GM19452 (cell line): ENCODE data around the gene IGSF5.

Source experiments
- ATAC-seq: cut with Tn5 transposase; IDR thresholded peaks from one replicate; pipeline ENCODE4 v1.9.1; 2021; ENCODE audit not compliant: unreplicated experiment

The IGSF5 gene

GRCh38 chr21:39812983-39813382 lies 68.0 kb downstream of the IGSF5 start:
- ATAC-seq, result no peak

DNA sequence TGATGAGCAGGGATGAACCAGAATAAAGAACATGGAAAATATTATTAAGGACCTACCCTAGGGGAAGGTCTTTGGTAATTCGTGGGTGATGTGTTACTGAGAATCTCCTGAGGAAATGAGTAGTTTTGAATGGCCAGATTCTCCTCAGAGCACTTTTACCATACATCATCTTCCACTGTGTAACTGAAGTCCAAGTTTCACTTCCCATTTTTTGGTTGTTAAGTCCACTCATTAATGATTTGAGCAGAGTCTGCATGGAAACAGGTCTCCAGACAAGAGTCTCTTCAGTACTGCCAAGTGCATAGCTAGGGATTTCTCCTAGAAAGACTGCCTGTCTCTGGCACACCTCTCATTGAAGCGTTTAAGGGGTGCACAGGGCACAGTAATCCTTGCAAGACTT lies 73.6 kb downstream of the IGSF5 start:
- ATAC-seq, result no peak

- no peak for ATAC-seq
These were observed 77.1 kb downstream of the IGSF5 start for GRCh38 chr21:39822042-39822441.

- ATAC-seq, result no peak
These were observed 80.3 kb downstream of the IGSF5 start for GRCh38 chr21:39825250-39825649.

- no peak for ATAC-seq
These were observed 89.6 kb downstream of the IGSF5 start for GRCh38 chr21:39834543-39834942.

GRCh38 chr21:39837861-39838359 lies 92.9 kb downstream of the IGSF5 start:
- ATAC-seq, result no peak

DNA sequence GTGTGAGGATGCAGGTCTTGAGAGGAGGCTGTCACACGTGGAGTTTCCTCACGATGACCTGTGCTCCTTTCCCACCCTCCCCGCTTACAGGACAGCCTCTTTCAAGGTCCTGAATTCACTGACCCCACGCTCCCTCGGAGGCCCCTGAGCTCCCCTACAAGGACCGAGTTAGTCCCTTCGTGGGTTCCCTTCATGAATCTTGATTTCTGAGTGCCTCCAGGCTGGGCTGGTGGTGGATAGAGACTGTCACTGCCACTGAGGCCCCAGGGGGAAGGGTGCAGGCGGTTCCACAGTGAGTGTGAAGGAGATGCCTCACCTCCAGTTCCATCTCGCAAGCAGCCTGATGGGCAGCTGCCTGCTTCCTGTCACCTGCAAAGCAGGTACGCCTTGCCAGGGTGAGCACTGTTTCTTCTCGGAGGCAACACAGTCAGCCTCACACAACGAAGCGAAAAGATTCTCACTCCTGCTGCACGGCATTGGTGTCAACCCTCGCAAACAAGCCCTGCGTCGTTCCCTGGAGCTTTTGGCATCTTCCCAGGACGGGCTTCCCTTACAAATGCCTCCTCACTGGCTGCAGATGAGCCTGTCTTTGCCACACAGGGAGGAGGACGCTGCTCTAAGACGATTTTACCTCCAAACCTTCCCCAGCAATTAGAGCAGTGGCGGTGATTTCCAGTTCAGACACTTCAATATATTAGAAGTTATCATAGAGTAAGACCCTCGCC lies 95.6 kb downstream of the IGSF5 start:
- no peak for ATAC-seq

DNA sequence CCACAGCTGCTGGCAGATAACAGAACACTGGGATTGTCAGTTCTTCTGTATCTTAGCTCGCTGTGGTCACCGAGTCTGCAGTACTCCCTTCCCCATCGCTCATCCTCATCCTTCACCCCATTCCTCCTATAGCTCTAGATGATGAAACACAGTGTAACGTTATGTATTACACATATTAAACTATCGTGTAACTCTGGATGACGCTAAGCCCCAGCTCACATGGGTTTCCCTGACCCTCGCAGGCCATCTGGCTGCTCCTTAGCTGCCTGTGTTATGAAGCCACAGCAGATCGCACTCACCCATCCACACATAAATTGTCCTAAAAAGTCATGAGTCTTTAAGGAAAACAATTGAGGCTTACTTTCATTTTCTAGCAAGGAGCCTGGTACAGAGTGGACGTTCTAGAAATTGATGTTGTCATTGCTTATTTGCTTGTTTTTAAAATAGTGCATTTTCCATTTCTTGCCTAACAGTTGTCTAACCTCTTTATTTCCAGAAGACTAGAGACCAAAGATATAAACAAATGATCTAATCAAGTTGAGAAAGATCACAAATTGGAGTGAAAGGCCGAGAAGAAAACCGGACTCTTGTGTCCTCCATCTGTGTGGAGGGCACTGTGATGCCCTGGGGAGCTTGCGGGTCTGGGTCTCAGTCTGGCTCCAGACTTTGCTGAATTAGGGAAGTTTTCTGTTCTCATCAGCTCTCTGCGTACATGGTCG lies 97.9 kb downstream of the IGSF5 start:
- ATAC-seq, result no peak

DNA sequence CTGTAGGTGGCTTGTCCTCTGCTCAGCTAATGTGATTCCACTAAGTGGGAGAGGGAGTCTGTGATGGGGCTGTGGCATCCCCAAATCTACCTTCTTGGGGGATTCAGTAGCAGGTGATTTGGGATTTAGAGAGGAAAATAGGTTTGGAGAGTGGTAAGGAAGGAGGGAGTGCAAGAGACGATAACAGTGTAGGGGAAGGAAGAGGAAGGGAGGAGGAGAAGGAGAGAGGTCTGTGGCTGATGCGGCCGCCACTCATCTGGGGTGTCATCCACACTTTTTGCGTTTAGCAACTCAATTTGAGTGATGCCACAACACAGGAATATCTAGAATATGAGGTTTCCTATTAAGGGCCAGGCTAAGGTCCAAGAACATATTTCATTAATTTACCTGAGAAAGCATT lies 98.5 kb downstream of the IGSF5 start:
- ATAC-seq, result no peak

GRCh38 chr21:39843916-39844315 lies 98.9 kb downstream of the IGSF5 start:
- no peak for ATAC-seq

GRCh38 chr21:39845571-39846130 lies 100.7 kb downstream of the IGSF5 start:
- no peak for ATAC-seq

DNA sequence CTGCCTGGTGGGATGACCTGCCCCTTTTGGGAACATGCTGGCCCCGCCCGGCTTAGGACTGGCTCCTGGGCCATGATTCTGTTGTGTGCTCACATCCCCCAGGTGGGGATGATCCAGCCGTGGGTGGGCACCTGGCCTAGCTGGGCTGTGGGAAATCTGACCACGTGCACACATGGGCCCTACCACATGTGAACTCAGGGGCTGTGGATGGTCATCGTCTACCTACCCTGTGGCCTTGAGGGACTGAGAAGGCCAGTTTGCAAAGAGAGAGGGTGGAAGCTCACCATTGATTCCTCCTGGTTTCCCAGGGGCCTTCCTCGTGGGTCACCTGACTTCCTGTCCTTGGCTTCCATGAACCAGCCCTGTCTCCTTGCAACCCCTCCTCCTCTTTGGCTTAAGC lies 102.9 kb downstream of the IGSF5 start:
- no peak for ATAC-seq

DNA sequence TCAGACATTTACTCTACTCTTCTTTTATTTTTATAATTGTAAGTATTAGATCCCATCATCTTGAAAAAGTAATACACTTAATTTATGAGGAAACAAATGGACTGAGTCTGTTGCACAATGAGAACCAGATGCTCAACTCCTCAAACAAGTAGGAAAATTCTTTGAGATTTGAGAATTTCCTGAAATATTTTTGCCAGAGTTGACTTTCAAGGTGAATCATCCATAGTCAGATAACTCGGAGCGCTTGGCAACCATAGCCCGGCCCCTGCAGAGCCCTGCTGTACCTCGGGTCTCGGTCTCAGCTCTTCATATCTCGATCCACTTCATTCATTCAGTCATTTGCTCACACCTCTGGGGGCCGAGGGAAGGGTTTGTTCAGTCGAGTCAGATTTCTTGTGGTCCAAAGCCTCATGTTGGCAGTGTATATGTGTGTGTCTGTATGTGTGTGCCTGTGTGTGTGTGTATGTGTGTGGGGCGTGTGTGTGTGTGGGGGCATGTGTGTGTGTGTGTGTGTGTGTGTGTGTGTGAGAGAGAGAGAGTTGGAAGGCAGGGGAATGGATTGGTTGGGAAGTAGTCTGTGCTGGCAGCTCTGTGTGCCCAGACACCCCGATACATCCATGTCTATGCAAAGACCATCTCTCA lies 104.2 kb downstream of the IGSF5 start:
- no peak for ATAC-seq

DNA sequence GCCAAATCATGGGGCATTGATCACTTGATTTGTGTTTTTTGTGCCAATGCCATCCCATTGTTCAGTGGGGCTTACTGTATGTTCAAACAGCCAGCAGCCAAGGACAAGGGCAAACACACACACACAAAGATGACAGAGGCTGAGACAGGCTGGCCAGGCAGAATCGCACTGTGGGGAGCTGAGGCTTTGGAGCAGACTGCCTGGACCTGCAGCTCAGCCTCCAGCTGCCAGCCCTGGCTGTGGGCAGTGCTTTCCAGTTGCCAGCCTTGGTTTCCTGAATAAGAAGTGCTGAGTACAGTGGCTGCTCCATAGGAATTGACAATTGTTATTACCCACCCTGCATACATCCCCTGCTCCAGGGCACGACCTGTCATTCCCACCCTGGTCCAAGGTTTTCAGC lies 105.3 kb downstream of the IGSF5 start:
- no peak for ATAC-seq

DNA sequence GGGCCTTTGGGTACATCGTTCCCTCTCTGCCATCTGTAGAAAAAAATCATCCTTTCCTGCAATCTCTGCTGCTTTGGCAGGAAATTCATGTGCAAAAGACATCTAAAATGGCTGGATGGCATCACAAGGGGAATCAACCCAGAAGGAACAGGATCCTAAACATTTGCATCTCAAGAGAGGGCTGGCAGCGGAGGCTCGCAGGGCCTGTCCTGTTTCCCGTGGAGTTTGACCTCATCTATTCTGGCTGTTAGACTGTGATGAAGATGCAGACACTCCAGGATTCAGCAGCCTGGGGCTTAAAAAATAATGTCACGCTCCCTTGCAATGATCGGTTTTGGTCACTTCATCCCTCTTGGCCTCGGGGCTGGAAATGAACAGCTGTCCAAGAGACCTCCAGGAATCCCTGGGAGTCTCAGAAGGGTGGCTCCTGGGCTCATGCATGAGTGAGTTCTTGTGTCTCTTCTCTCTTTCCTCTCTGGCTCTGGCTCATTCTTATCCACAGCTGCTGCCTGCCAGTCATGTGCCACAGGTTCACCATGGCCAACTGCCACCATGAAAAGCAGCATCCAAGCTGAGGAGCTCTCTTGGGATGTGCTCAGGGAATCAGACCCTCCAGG lies 106.1 kb downstream of the IGSF5 start:
- no peak for ATAC-seq
